Measurements from ENCODE around the gene KLHL35. TPM values are rescaled to one million over a fixed set of nuclear protein-coding genes. Genes with fewer than 3 reads are reported as not detected.

KLHL35 gene
- polyA plus RNA-seq, 3 donors = 0.33 to 0.45 TPM; not detected in 1

GRCh38 chr11:75425422-75425821 lies 7.6 kb downstream of the KLHL35 start:
- no peak for TF ChIP-seq CTCF (IDR thresholded peaks at IDR 0.05)
- Histone ChIP-seq H3K36me3 (replicated peaks in 1 of 2; ENCODE audit: control insufficient read depth in 1 of 2, insufficient read depth in 2 of 2, low read length in 2 of 2) (peaks cover 0 to 18% of the 10 kb centered on the region in 2 donors), H3K9ac (ENCODE audit: insufficient read depth, low read length, poor library complexity, severe bottlenecking) (no peak overlapping the region), H3K79me2 (ENCODE audit: insufficient read depth, low read length) (no peaks in the 10 kb centered on the region), H2AFZ (ENCODE audit: insufficient read depth, low read depth, low read length, poor library complexity, severe bottlenecking) (no peak overlapping the region), H3K9me3 (replicated peaks in 1 of 2; ENCODE audit: control insufficient read depth in 1 of 2, insufficient read depth in 1 of 2, low read length in 2 of 2) (peaks cover 13 to 18% of the 10 kb centered on the region in 2 donors), H3K4me2 (replicated peaks; ENCODE audit: extremely low read depth, low read length, poor library complexity, severe bottlenecking) (no peak overlapping the region), H4K20me1 (ENCODE audit: insufficient read depth, low read length) (no peaks in the 10 kb centered on the region), H3K27ac (ENCODE audit: low read depth in 1 of 2, low read length in 2 of 2) (no peak overlapping the region), H3K27me3 (ENCODE audit: control insufficient read depth in 2 of 2, insufficient read depth in 2 of 2, low read length in 2 of 2) (peaks cover 14 to 32% of the 10 kb centered on the region in 2 donors), H3K4me1 (ENCODE audit: control insufficient read depth in 1 of 2, insufficient read depth in 2 of 2, low read length in 2 of 2) (peaks cover 12 to 25% of the 10 kb centered on the region in 2 donors), H3K4me3 (replicated peaks in 1 of 3; ENCODE audit: low read depth in 2 of 3, low read length in 3 of 3) (no peak overlapping the region)
- 94% methylated on average over 27 of the region's 29 CpGs for WGBS (ENCODE audit: insufficient coverage)
- H3K27ac Mint-ChIP-seq = no peak overlapping the region
- no peak overlapping the region for H3K4me3 Mint-ChIP-seq
- H3K4me1 Mint-ChIP-seq = peaks cover 14% of the 10 kb centered on the region
- peaks cover 8 to 21% (median 16%) of the 10 kb centered on the region in 7 donors for H3K9me3 Mint-ChIP-seq
- H3K27me3 Mint-ChIP-seq (ENCODE audit: low read depth in 3 of 3) = peaks cover 24 to 32% (median 31%) of the 10 kb centered on the region in 3 donors
- no peak for DNase-seq
- intact Hi-C loops (cut with micrococcal nuclease) = no loop called here
- peaks cover 19 to 27% of the 10 kb centered on the region in 2 donors for H3K36me3 Mint-ChIP-seq

GRCh38 chr11:75424396-75424795 lies 8.6 kb downstream of the KLHL35 start:
- Histone ChIP-seq H3K4me1 (ENCODE audit: control insufficient read depth in 1 of 2, insufficient read depth in 2 of 2, low read length in 2 of 2) (peaks cover 12 to 14% of the 10 kb centered on the region in 2 donors), H3K9me3 (replicated peaks in 1 of 2; ENCODE audit: control insufficient read depth in 1 of 2, insufficient read depth in 1 of 2, low read length in 2 of 2) (peaks cover 11 to 13% of the 10 kb centered on the region in 2 donors), H3K79me2 (ENCODE audit: insufficient read depth, low read length) (no peaks in the 10 kb centered on the region), H3K4me3 (replicated peaks in 1 of 3; ENCODE audit: low read depth in 2 of 3, low read length in 3 of 3) (no peak overlapping the region), H2AFZ (ENCODE audit: insufficient read depth, low read depth, low read length, poor library complexity, severe bottlenecking) (no peak overlapping the region), H3K27me3 (ENCODE audit: control insufficient read depth in 2 of 2, insufficient read depth in 2 of 2, low read length in 2 of 2) (peaks cover 11 to 30% of the 10 kb centered on the region in 2 donors), H4K20me1 (ENCODE audit: insufficient read depth, low read length) (no peaks in the 10 kb centered on the region), H3K36me3 (replicated peaks in 1 of 2; ENCODE audit: control insufficient read depth in 1 of 2, insufficient read depth in 2 of 2, low read length in 2 of 2) (peaks cover 0 to 18% of the 10 kb centered on the region in 2 donors), H3K9ac (ENCODE audit: insufficient read depth, low read length, poor library complexity, severe bottlenecking) (no peak overlapping the region), H3K27ac (ENCODE audit: low read depth in 1 of 2, low read length in 2 of 2) (no peak overlapping the region), H3K4me2 (replicated peaks; ENCODE audit: extremely low read depth, low read length, poor library complexity, severe bottlenecking) (no peak overlapping the region)
- Mint-ChIP-seq H3K9me3 (peaks cover 6 to 19% (median 14%) of the 10 kb centered on the region in 7 donors), H3K27ac (peak overlapping the region in 3 of 7 donors; percentile 4 to 45 (median 19)), H3K4me1 (peaks cover 13% of the 10 kb centered on the region), H3K27me3 (ENCODE audit: low read depth in 3 of 3) (peaks cover 22 to 28% (median 27%) of the 10 kb centered on the region in 3 donors), H3K36me3 (peaks cover 18 to 26% of the 10 kb centered on the region in 2 donors), H3K4me3 (no peak overlapping the region)
- no CpG with 5 or more reads among the region's 1 CpG for WGBS (ENCODE audit: insufficient coverage)
- DNase-seq = no peak
- intact Hi-C loops (cut with micrococcal nuclease) = no loop called here
- no peak for TF ChIP-seq CTCF (IDR thresholded peaks at IDR 0.05)

Measured in CD14-positive monocyte (primary cell).